ENCODE data around the gene AKAP7.
"Not testable (repeated sequence)": the region's sequence is repeated elsewhere in the genome, so short reads cannot be mapped to it uniquely, and the experiment has no call there.

- not testable (repeated sequence) for TF ChIP-seq CTCF (IDR thresholded peaks at IDR 0.05; ENCODE audit: low read length); EZH2 (optimal IDR thresholded peaks at IDR 0.05; ENCODE audit: low read depth, low read length); EZH2phosphoT487 (IDR thresholded peaks at IDR 0.05; ENCODE audit: low read length)
Measured at GRCh38 chr6:131260960-131261359, 125.7 kb downstream of the AKAP7 start.

Data from MM.1S (cell line).